ENCODE data around the gene ARL17A. TPM values are rescaled to one million over a fixed set of nuclear protein-coding genes. Genes with fewer than 3 reads are reported as not detected.
"Not testable (repeated sequence)": the region's sequence is repeated elsewhere in the genome, so short reads cannot be mapped to it uniquely, and the experiment has no call there.

ARL17A gene
- 28.0 TPM for total RNA-seq
- long read RNA-seq, partial matches to known transcripts: 0 of 32 reads
- long read RNA-seq, other reads (novel, unspliced or antisense): 29 of 32 reads

DNA sequence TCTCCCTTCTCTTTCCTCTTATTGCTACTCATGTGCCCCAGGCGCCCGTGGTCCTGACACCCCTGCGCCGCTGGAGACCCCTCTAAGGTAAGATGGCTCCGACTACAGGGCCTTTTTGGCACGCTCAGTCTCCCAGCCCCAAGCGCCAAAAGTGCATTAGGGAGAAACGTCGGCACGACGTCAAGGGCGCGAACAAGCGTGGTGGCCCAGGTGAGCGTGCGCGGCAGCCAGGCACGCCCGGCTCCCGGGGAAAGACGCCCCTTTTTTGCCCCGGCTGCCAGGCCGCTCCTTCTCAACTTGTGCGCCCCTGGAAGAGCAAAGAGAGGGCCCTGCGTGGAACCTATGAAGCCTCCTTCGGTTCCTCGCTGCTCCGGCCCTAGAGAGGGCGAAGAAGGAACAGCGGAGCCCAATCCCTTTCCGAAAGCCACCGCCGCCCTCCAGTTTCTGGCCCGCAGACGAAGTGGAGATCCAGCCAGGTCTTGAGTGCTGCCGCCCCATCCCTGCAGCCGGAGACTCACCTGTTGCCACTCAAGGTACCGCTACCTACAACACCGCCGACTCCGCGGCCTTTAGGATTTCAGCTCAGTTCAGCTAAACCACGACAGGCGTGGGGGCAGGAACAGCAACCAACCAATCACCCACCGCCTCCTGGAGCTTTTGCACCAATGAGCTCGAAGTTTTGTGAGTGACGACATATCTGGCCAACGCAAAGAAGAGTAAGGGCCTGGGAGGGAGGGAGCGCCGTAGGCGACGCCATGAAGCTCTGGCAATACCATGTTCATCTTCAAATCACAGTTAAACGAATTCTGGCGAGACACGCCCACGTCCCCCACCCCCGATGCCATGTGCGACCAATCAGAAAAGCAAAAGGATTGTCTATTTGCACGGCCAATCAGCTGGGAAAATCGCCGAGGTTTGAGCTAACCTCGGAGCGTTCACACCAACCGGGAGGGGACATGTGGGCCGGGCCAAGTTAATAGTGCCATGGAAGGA lies at the start of gene ARL17A:
TSS of gene ARL17A (minus strand) at position 609 of the 993 bp plus-strand sequence. CDS start 3,369 bp downstream, outside the sequence.
- ATAC-seq (peak; percentile 98), DNase-seq (peak; percentile 86)
- peak within 1 kb of the TSS; percentile 41 for H3K4me3 ChIP-seq
- H3K36me3 ChIP-seq; H3K9me3 ChIP-seq; H3K4me1 ChIP-seq; H3K27me3 ChIP-seq; intact Hi-C loops (cut with DNase I): not testable (repeated sequence)
- H3K27ac ChIP-seq: peak within 1 kb of the TSS; percentile 72

DNA sequence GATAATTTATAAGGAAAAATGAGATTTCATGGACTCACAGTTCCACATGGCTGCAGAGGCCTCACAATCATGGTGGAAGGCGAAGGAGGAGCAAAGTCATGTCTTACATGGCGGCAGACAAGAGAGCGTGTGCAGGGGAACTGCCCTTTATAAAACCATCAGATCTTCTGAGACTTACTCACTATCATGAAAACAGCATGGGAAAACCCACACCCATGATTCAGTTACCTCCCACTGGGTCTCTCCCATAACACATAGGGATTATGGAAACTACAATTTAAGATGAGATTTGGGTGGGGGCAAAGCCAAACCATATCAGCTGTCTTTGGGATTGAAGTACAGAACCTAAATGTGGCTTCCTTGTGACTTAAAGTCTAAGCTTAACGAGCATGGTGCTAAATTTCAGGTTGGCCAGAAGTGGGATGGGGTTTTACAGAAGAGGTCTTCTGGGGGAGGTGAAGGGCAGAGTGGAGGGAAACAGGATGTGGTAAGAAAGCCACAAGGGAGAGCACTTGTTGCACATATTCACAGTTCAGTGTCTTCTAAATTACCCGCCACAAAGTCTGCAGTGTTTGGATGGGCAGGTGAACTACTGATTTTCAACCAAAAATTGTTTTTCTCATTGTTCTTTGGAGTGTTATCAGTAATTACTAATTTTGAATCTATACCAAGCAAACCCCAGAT lies 49.4 kb upstream of the ARL17A start:
- intact Hi-C loops (cut with DNase I): not testable (repeated sequence)
- peak; percentile 72 for ATAC-seq

DNA sequence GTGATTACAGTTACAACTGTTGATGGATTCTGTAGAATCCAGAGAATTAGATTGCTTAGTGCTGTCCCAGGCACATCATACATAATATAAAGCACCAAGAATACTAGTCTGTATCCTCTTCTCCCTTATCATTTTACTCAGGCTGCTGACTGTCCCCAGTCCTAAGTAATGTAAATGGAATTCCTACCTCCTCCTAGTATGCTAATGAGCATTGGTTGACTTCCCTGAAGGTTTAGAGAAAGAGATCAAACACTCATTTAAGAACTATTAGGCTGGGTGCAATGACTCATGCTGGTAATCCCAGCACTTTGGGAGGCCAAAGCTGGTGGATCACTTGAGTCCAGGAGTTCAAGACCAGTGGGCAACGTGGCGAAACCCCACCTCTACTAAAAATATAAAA lies 48.0 kb upstream of the ARL17A start:
- DNase-seq, ATAC-seq: not testable (repeated sequence)

More for the DNA sequence above, 49.4 kb upstream of the ARL17A start:
- H3K4me3 ChIP-seq, H3K36me3 ChIP-seq, H3K27me3 ChIP-seq, DNase-seq, H3K9me3 ChIP-seq, H3K4me1 ChIP-seq, H3K27ac ChIP-seq: not testable (repeated sequence)

DNA sequence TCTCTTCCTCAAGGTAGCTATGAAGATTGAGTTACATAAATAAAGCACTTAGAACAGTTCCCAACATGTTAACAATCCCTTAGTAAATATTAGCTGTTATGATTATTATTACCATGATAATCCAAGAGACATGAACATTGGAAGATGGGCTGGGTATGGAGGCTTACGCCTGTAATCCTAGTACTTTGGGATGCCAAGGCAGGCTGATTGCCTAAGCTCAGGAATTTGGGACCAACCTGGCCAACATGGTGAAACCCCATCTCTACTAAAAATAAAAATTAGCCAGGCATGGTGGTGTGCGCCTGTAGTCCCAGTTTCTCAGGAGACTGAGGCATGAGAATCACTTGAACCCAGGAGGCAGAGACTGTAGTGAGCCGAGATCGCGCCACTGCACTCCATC lies 45.2 kb upstream of the ARL17A start:
- intact Hi-C loops (cut with DNase I): not testable (repeated sequence)

More for the DNA sequence above, 48.0 kb upstream of the ARL17A start:
- H3K9me3 ChIP-seq; intact Hi-C loops (cut with DNase I); H3K4me1 ChIP-seq; H3K36me3 ChIP-seq; H3K27ac ChIP-seq; H3K4me3 ChIP-seq; H3K27me3 ChIP-seq: not testable (repeated sequence)

DNA sequence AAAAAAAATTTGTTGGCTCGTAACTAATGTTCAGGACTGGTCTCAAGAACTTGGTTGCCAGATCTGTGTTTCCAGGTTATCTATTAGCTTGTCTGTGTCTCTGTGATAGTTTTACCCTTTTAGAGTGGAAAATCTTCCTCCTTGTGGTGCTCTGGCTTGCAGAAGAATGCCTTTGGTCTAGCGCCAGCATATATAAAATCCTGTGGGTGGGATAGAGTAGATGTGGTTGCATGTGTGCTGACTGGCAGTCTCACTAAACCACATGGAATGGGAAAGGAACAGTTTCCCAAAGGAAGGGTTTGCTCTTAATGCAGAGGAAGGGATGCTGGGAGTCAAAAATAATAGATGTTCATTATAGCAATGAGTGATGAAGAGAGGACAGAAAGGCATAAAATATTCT lies 44.3 kb upstream of the ARL17A start:
- intact Hi-C loops (cut with DNase I); H3K36me3 ChIP-seq; H3K27me3 ChIP-seq; ATAC-seq; H3K4me1 ChIP-seq; DNase-seq; H3K4me3 ChIP-seq; H3K9me3 ChIP-seq; H3K27ac ChIP-seq: not testable (repeated sequence)

More for the DNA sequence above, 45.2 kb upstream of the ARL17A start:
- H3K4me3 ChIP-seq, H3K36me3 ChIP-seq, H3K4me1 ChIP-seq, ATAC-seq, H3K9me3 ChIP-seq, DNase-seq, H3K27me3 ChIP-seq, H3K27ac ChIP-seq: not testable (repeated sequence)

DNA sequence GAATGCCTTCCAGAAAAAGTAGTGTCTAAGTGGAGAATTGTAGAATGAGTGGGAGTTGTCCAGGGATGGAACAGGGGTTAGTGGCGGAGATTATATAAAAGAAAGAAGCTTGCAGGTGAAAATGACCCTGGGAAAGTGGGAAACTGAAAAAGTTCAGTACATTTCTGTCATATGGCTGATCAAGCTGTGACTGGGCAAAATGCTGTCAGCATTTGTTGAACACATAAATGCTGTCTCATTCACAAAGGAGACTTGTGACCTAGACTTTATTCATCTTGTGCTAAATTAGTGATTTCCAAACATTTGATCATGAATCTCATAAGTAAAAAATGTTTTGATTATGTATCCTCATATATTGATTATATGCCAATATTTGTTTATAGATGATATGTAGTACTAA lies 39.5 kb upstream of the ARL17A start:
- DNase-seq; ATAC-seq; H3K4me1 ChIP-seq; H3K4me3 ChIP-seq; H3K36me3 ChIP-seq; H3K27me3 ChIP-seq; H3K27ac ChIP-seq; intact Hi-C loops (cut with DNase I); H3K9me3 ChIP-seq: not testable (repeated sequence)

DNA sequence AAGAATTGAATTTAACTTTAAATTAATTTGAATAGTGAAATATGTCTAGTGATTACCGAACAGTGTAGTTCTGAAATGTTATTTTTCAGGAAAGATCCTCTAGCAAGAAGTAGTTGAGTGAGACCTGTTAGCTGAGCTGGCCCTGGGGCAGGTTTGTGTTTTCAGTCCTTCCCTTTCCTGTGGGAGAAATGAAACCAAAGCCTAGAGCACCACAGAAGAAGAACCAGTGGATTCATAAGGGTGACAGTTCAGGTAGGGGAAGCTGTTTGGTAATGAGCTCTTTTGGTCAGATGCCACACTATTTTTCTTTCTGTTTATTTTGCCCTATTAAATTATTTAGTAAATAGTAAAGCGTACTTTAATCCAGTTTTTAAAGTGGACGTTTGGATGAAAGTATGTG lies 37.6 kb upstream of the ARL17A start:
- H3K4me1 ChIP-seq; intact Hi-C loops (cut with DNase I); H3K4me3 ChIP-seq; H3K9me3 ChIP-seq; H3K36me3 ChIP-seq; H3K27ac ChIP-seq; DNase-seq; H3K27me3 ChIP-seq: not testable (repeated sequence)
- peak; percentile 69 for ATAC-seq

DNA sequence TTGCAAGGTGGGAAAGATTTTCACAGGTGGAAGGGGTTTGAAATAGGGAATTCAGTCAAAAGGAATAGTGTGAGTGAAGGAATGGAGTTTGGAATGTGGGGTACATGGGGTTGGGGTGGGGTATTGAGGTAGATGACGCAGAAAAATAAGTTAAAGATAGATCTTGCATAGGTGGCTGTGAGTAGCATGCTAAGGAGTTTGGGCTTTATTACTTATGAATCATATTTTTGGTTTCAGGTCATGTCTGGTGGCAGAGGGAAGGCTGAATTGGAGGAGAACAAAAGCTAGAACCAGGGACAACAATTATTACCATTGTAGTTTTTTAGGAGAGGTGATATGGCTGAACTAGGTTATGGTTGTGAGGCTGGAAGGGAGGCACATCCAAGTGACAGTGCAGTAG lies 34.4 kb upstream of the ARL17A start:
- H3K9me3 ChIP-seq; intact Hi-C loops (cut with DNase I); DNase-seq; ATAC-seq; H3K4me1 ChIP-seq; H3K27me3 ChIP-seq; H3K36me3 ChIP-seq; H3K27ac ChIP-seq; H3K4me3 ChIP-seq: not testable (repeated sequence)

DNA sequence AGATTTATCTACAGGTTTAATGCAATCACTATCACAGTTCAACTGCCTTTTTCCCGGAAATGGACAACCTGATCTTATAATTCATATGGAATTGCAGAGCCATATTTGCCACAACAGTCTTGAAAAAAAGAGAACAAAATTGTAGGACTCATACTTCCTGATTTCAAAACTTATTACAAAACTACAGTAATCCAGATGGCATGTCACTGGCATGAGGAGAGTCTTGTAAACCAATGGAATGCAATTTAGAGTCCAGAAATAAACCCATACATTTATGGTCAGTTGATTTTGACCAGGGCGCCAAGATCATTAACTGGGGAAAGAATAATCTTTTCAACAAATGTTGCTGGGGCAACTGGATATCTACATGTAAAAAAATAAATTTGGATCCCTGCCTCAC lies 31.8 kb upstream of the ARL17A start:
- peak; percentile 59 for ATAC-seq
- H3K4me3 ChIP-seq; H3K9me3 ChIP-seq; DNase-seq; H3K27me3 ChIP-seq; H3K36me3 ChIP-seq; H3K4me1 ChIP-seq; intact Hi-C loops (cut with DNase I); H3K27ac ChIP-seq: not testable (repeated sequence)

DNA sequence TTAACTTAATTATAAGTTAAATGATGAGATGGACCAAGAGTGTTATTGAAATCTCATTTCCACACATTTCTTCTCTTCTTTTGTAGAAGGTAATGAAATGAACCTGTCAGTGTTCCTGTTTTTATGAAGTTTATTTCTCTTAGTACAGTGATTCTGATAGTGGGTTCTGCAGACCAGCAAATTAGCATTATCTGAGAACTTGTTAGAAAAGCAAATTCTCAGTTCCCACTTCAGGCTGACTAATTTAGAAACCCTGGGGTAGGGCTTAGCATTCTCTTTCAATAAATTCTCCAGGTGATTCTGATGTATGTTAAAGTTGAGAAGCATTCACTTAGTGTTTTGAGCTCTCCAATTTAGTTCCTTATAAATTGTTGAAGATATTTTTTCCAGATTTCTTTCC lies 23.6 kb upstream of the ARL17A start:
- intact Hi-C loops (cut with DNase I): not testable (repeated sequence)

DNA sequence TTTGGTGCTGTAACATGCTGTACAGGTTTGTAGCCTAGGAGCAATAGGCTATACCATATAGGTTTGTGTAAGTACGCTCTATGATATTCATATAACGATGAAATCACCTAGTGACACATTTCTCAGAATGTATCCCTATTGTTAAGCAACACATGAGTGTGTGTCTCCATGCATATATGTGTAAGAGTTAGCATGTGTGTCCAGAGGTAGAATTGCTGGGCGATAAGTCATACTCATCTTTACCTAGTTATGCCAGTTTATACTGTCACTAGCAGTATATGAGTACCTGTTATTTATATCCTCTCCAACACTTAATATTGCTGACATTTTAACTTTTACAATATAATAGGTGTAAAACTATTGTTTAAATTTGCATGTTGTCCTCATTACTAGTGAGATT lies 21.3 kb upstream of the ARL17A start:
- H3K36me3 ChIP-seq; H3K27me3 ChIP-seq; H3K27ac ChIP-seq; intact Hi-C loops (cut with DNase I); H3K4me1 ChIP-seq; H3K4me3 ChIP-seq; DNase-seq; ATAC-seq; H3K9me3 ChIP-seq: not testable (repeated sequence)

More for the DNA sequence above, 23.6 kb upstream of the ARL17A start:
- ATAC-seq, H3K4me1 ChIP-seq, DNase-seq, H3K4me3 ChIP-seq, H3K9me3 ChIP-seq, H3K27me3 ChIP-seq, H3K36me3 ChIP-seq, H3K27ac ChIP-seq: not testable (repeated sequence)

DNA sequence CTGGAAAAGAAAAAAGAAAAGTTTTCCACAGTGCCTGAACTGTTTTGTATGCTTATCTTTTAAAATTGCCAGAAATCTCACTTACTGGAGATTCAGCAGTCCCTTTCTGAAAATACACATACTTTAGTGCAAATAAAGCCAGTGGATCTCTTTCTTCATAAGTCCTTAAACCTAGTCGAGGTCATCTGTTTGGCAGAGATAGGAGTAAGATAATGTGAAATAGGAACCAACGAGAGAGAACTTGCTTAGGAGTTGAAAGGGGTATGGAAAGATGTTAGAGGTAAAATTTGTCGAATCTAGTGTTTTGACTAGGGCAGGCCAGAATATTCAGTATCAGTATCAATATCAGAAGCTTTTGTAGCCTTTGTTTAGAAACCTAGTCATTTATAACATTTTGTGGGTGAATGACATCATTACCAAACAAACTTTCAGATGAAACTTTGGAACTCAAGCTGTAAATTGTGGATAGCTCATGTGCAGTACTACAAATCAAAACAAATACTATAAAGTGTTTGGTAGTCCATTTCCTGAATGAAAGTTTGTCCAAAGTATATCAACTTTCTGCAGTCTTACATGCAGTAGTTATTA lies 18.9 kb upstream of the ARL17A start:
- ATAC-seq; H3K4me1 ChIP-seq; H3K9me3 ChIP-seq; H3K36me3 ChIP-seq; H3K27ac ChIP-seq; H3K27me3 ChIP-seq; intact Hi-C loops (cut with DNase I); H3K4me3 ChIP-seq; DNase-seq: not testable (repeated sequence)

DNA sequence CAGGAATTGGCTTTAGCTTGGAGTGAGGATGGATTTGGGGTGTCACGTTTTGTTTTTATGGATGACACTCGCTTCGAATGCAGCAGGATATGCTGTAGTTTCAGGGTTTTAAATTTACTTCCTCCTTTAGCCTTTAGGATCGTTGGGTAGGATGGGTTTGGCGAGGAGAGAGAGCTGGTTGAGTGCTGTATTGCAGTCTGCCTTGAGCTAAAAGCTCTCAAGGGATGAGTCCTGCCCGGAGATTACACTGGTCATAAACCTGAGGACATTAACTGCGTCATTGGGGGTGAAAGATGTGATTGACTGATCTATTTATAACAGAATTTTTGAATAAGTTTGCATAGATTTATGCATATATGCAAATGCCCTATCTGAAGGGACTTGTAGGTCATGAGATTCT lies 11.8 kb upstream of the ARL17A start:
- peak; percentile 68 for ATAC-seq
- H3K27me3 ChIP-seq; H3K9me3 ChIP-seq; intact Hi-C loops (cut with DNase I); H3K4me1 ChIP-seq; H3K27ac ChIP-seq; DNase-seq; H3K36me3 ChIP-seq; H3K4me3 ChIP-seq: not testable (repeated sequence)
